ENCODE measurements around the gene SRPK3. TPM values are rescaled to one million over a fixed set of nuclear protein-coding genes. Genes with fewer than 3 reads are reported as not detected.

The SRPK3 gene
- total and polyA plus RNA-seq, 2 donors (not counting 1 experiment from before 2014, with no cell fraction given): not detected

GRCh38 chrX:153801669-153802068, 20.8 kb downstream of the SRPK3 start:
- no peak overlapping the region for H3K4me2 ChIP-seq (replicated peaks; ENCODE audit: low read depth, low read length, poor library complexity, severe bottlenecking)
- no peak overlapping the region for H3K4me3 ChIP-seq (ENCODE audit: control extremely low read depth in 1 of 5, extremely low read depth in 1 of 5, insufficient read depth in 1 of 5, low read depth in 2 of 5, low read length in 4 of 5)
- POLR2A ChIA-PET: no interaction called here
- ATAC-seq (ENCODE audit: low read depth): no peak
- no peak overlapping the region for H3K27ac Mint-ChIP-seq
- H3K79me2 ChIP-seq (ENCODE audit: control insufficient read depth, insufficient read depth, low read length): peaks cover 3% of the 10 kb centered on the region
- H3K9me3 Mint-ChIP-seq (ENCODE audit: insufficient read depth): no peaks in the 10 kb centered on the region
- no peak for DNase-seq
- no peaks in the 10 kb centered on the region for H3K9me3 ChIP-seq (ENCODE audit: control extremely low read depth in 1 of 3, control insufficient read depth in 2 of 3, insufficient read depth in 1 of 3, low read length in 2 of 3)
- H3K9ac ChIP-seq (ENCODE audit: low read length): no peak overlapping the region
- no peaks in the 10 kb centered on the region for H3K27me3 Mint-ChIP-seq
- no peaks in the 10 kb centered on the region for H3K4me1 ChIP-seq (ENCODE audit: control insufficient read depth in 2 of 2, insufficient read depth in 2 of 2, low read length in 2 of 2)
- H3K4me1 Mint-ChIP-seq: no peaks in the 10 kb centered on the region
- no peak for TF ChIP-seq CTCF (IDR thresholded peaks at IDR 0.05)
- no peak for TF ChIP-seq EZH2 (IDR thresholded peaks at IDR 0.05; ENCODE audit: borderline replicate concordance, insufficient read depth, low read depth, low read length, poor library complexity, severe bottlenecking)
- peaks cover 0 to 15% of the 10 kb centered on the region in 2 experiments for H3K36me3 ChIP-seq (replicated peaks in 1 of 2; ENCODE audit: control extremely low read depth in 1 of 2, control insufficient read depth in 1 of 2, extremely low read depth in 1 of 2, insufficient read depth in 2 of 2, low read length in 1 of 2)
- no peak overlapping the region for H3K4me3 Mint-ChIP-seq
- H3K27ac ChIP-seq (ENCODE audit: low read length in 2 of 2): no peak overlapping the region
- 94% methylated on average over 5 of the region's 8 CpGs for WGBS (ENCODE audit: insufficient coverage)
- intact Hi-C loops (cut with micrococcal nuclease): no loop called here
- H2AFZ ChIP-seq (ENCODE audit: insufficient read depth, low read depth, low read length, poor library complexity, severe bottlenecking): no peak overlapping the region
- H4K20me1 ChIP-seq (ENCODE audit: control insufficient read depth, insufficient read depth, low read length, poor library complexity, severe bottlenecking): no peaks in the 10 kb centered on the region
- H3K27me3 ChIP-seq (replicated peaks in 1 of 4; ENCODE audit: control extremely low read depth in 1 of 4, control insufficient read depth in 3 of 4, insufficient read depth in 4 of 4, low read length in 3 of 4): no peaks in the 10 kb centered on the region
- CTCF ChIA-PET: no interaction called here

DNA sequence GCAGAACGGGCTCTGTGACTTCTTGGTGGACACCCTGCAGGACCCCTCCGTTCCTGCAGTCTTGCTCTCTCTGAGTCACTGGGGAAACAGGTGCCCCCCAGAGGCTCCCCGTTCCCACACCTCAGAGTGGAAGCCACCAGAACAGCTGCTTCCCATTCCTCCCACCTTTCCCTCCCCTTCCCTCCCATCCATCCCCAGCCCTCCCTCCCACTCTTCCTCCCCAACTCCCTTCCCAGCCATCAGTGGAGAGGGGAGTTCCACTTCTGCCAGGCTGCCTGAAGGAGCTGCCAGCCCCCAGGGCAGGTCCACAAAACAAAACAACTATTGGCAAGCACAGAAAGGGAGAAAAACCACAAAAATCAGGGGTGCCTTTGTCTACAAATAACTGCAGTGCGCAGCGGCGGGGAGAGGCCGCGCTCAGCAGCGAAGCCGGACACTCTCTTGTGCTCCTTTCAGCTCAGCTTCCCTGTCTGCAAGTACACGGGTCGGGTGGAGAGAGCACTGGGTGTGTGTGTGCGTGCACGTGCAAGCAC, 21.7 kb downstream of the SRPK3 start:
- 18% methylated on average over 11 of the region's 14 CpGs for WGBS (ENCODE audit: insufficient coverage)
- Histone ChIP-seq H3K27me3 (replicated peaks in 1 of 4; ENCODE audit: control extremely low read depth in 1 of 4, control insufficient read depth in 3 of 4, insufficient read depth in 4 of 4, low read length in 3 of 4) (no peaks in the 10 kb centered on the region), H4K20me1 (ENCODE audit: control insufficient read depth, insufficient read depth, low read length, poor library complexity, severe bottlenecking) (no peaks in the 10 kb centered on the region), H3K27ac (ENCODE audit: low read length in 2 of 2) (no peak overlapping the region), H2AFZ (ENCODE audit: insufficient read depth, low read depth, low read length, poor library complexity, severe bottlenecking) (no peak overlapping the region), H3K9me3 (ENCODE audit: control extremely low read depth in 1 of 3, control insufficient read depth in 2 of 3, insufficient read depth in 1 of 3, low read length in 2 of 3) (no peaks in the 10 kb centered on the region), H3K79me2 (ENCODE audit: control insufficient read depth, insufficient read depth, low read length) (no peaks in the 10 kb centered on the region), H3K9ac (ENCODE audit: low read length) (no peak overlapping the region), H3K4me3 (ENCODE audit: control extremely low read depth in 1 of 5, extremely low read depth in 1 of 5, insufficient read depth in 1 of 5, low read depth in 2 of 5, low read length in 4 of 5) (no peak overlapping the region), H3K4me2 (replicated peaks; ENCODE audit: low read depth, low read length, poor library complexity, severe bottlenecking) (no peak overlapping the region), H3K36me3 (replicated peaks in 1 of 2; ENCODE audit: control extremely low read depth in 1 of 2, control insufficient read depth in 1 of 2, extremely low read depth in 1 of 2, insufficient read depth in 2 of 2, low read length in 1 of 2) (peaks cover 0 to 7% of the 10 kb centered on the region in 2 experiments), H3K4me1 (ENCODE audit: control insufficient read depth in 2 of 2, insufficient read depth in 2 of 2, low read length in 2 of 2) (no peaks in the 10 kb centered on the region)
- no peak for ATAC-seq (ENCODE audit: low read depth)
- POLR2A ChIA-PET: no interaction called here
- no peak for TF ChIP-seq CTCF (IDR thresholded peaks at IDR 0.05)
- CTCF ChIA-PET: no interaction called here
- DNase-seq: no peak
- Mint-ChIP-seq H3K27ac (no peak overlapping the region), H3K4me1 (no peaks in the 10 kb centered on the region), H3K4me3 (no peak overlapping the region), H3K27me3 (no peaks in the 10 kb centered on the region), H3K9me3 (ENCODE audit: insufficient read depth) (no peaks in the 10 kb centered on the region)
- intact Hi-C loops (cut with micrococcal nuclease): no loop called here

Measured in B cell (primary cell).